Liver (tissue), 9 donors: ENCODE results near the gene RNU5D-1. TPM values are rescaled to one million over a fixed set of nuclear protein-coding genes. Genes with fewer than 3 reads are reported as not detected.

ENCODE experiments used
- DNase-seq: peaks from one replicate; pipeline ENCODE4 v3.0.0-alpha.2; 2017; ENCODE audit warnings: low spot score
- H3K27ac ChIP-seq, 2 donors: one replicate each; pipeline ENCODE4 v1.7.0; 2013; ENCODE audit warnings: inconsistent platforms in 2 of 2, low read length in 2 of 2, control low read depth in 1 of 2, low read depth in 1 of 2, mild to moderate bottlenecking in 1 of 2
- H3K27me3 ChIP-seq, 4 donors: one replicate each; pipeline versions ENCODE4 v1.6.1 to v1.7.0; 2013; ENCODE audit warnings: low read length in 3 of 4, inconsistent platforms in 1 of 4, mild to moderate bottlenecking in 1 of 4, moderate library complexity in 1 of 4; ENCODE audit not compliant: control insufficient read depth in 4 of 4, insufficient read depth in 4 of 4
- H3K36me3 ChIP-seq, 4 donors: one replicate each; pipeline versions ENCODE4 v1.6.1 to v1.7.0; 2013; ENCODE audit warnings: low read length in 3 of 4, mild to moderate bottlenecking in 3 of 4, low read depth in 1 of 4, moderate library complexity in 1 of 4; ENCODE audit not compliant: control insufficient read depth in 4 of 4, insufficient read depth in 3 of 4
- H3K4me1 ChIP-seq, 4 donors: one replicate each; pipeline versions ENCODE4 v1.6.1 to v1.7.0; 2013; ENCODE audit warnings: low read length in 3 of 4, mild to moderate bottlenecking in 3 of 4, moderate library complexity in 1 of 4; ENCODE audit not compliant: control insufficient read depth in 4 of 4, insufficient read depth in 4 of 4
- H3K4me3 ChIP-seq, 3 donors: one replicate each; pipeline versions ENCODE4 v1.6.1 to v1.7.0; 2013; ENCODE audit warnings: low read length in 3 of 3, control low read depth in 1 of 3, low read depth in 1 of 3, mild to moderate bottlenecking in 1 of 3
- H3K9ac ChIP-seq, 2 donors: one replicate each; pipeline ENCODE4 v1.7.0; 2013; ENCODE audit warnings: low read length in 2 of 2, mild to moderate bottlenecking in 2 of 2, moderate library complexity in 2 of 2, control low read depth in 1 of 2, low read depth in 1 of 2
- H3K9me3 ChIP-seq, 4 donors: one replicate each; pipeline versions ENCODE4 v1.6.1 to v1.7.0; 2013; ENCODE audit warnings: low read length in 3 of 4; ENCODE audit not compliant: control insufficient read depth in 4 of 4
- EGR1 ChIP-seq, 2 donors: IDR thresholded peaks; 2 replicates each; pipeline ENCODE4 v1.6.1; 2016 to 2018; ENCODE audit warnings: antibody characterized with exemption in 2 of 2, low read depth in 2 of 2
- FOXA1 ChIP-seq: IDR thresholded peaks from 2 replicates; pipeline ENCODE4 v1.6.1; 2016; ENCODE audit warnings: antibody characterized with exemption
- FOXA2 ChIP-seq: IDR thresholded peaks from 2 replicates; pipeline ENCODE4 v1.6.1; 2016; ENCODE audit warnings: antibody characterized with exemption
- GABPA ChIP-seq, 2 donors: IDR thresholded peaks in 1 of 2; conservative IDR thresholded peaks in 1 of 2; 2 replicates each; pipeline ENCODE4 v1.6.1; 2016; ENCODE audit warnings: antibody characterized with exemption in 2 of 2, mild to moderate bottlenecking in 1 of 2, moderate library complexity in 1 of 2
- HNF4A ChIP-seq, 2 donors: conservative IDR thresholded peaks; 2 replicates each; pipeline ENCODE4 v1.6.1; 2016; ENCODE audit warnings: antibody characterized with exemption in 2 of 2, mild to moderate bottlenecking in 2 of 2
- JUND ChIP-seq, 2 donors: IDR thresholded peaks; 2 replicates each; pipeline ENCODE4 v1.6.1; 2016; ENCODE audit warnings: antibody characterized with exemption in 2 of 2
- NR2F2 ChIP-seq: IDR thresholded peaks from 2 replicates; pipeline ENCODE4 v1.6.1; 2016; ENCODE audit warnings: antibody characterized with exemption
- RAD21 ChIP-seq, 2 donors: IDR thresholded peaks; 2 replicates each; pipeline ENCODE4 v1.6.1; 2016; ENCODE audit warnings: antibody characterized with exemption in 2 of 2, mild to moderate bottlenecking in 2 of 2
- RXRA ChIP-seq, 2 donors: IDR thresholded peaks; 2 replicates each; pipeline ENCODE4 v1.6.1; 2017 to 2018; ENCODE audit warnings: antibody characterized with exemption in 2 of 2, mild to moderate bottlenecking in 1 of 2
- SP1 ChIP-seq: IDR thresholded peaks from 2 replicates; pipeline ENCODE4 v1.6.1; 2018; ENCODE audit warnings: antibody characterized with exemption, mild to moderate bottlenecking
- TAF1 ChIP-seq: conservative IDR thresholded peaks from 2 replicates; pipeline ENCODE4 v1.6.1; 2016; ENCODE audit warnings: antibody characterized with exemption, mild to moderate bottlenecking
- YY1 ChIP-seq: IDR thresholded peaks from 2 replicates; pipeline ENCODE4 v1.6.1; 2016; ENCODE audit warnings: antibody characterized with exemption, mild to moderate bottlenecking
- WGBS: extraction: QIAGEN DNeasy Blood & Tissue Kit; methylation state at CpG from one replicate; pipeline ENCODE4 v1.1.7; 2013; 5-methylcytosine and 5-hydroxymethylcytosine counted together
- polyA plus RNA-seq, 2 donors: library from polyadenylated mRNA; stranded (reverse) in 1 of 2; unstranded in 1 of 2; fragments of 200-250 nt in 1 of 2; fragments of >200 nt in 1 of 2; fragmentation: Nextera tagmentation in 1 of 2; extraction: Ambion mirVana in 1 of 2; gene quantifications; one replicate each; pipeline versions ENCODE4 v1.2.1 to v1.2.3, GENCODE V29; 2013 to 2015
- total RNA-seq, 2 donors: library from RNA; depleted of rRNA; stranded (reverse); fragments of >200 nt; gene quantifications; one replicate each; pipeline ENCODE4 v1.2.3, GENCODE V29; 2014
- TF ChIP-seq, protein P1 (sequence below): fragments of 150-350 bp; IDR thresholded peaks from 2 replicates; pipeline ENCODE4 v1.5.1; 2017; ENCODE audit warnings: improper control_type of control experiment, low read depth, low read length; ENCODE audit not compliant: missing input control
- TF ChIP-seq, protein P2 (sequence below): IDR thresholded peaks from 2 replicates; pipeline ENCODE4 v1.6.1; 2016; ENCODE audit warnings: antibody characterized with exemption, mild to moderate bottlenecking
- TF ChIP-seq, protein P3 (sequence below): IDR thresholded peaks from 2 replicates; pipeline ENCODE4 v1.6.1; 2016; ENCODE audit warnings: antibody characterized with exemption
- TF ChIP-seq, protein P4 (sequence below): IDR thresholded peaks from 2 replicates; pipeline ENCODE4 v1.6.1; 2016; ENCODE audit warnings: antibody characterized with exemption
- TF ChIP-seq, protein P5 (sequence below): IDR thresholded peaks from 2 replicates; pipeline ENCODE4 v1.6.1; 2016; ENCODE audit warnings: antibody characterized with exemption
- donor health status: healthy.
- donor health status: healthy.
- donor health status: healthy.
- donor health status: healthy.
- donor health status: healthy.

Gene RNU5D-1
- total and polyA plus RNA-seq, 4 donors: not detected

DNA sequence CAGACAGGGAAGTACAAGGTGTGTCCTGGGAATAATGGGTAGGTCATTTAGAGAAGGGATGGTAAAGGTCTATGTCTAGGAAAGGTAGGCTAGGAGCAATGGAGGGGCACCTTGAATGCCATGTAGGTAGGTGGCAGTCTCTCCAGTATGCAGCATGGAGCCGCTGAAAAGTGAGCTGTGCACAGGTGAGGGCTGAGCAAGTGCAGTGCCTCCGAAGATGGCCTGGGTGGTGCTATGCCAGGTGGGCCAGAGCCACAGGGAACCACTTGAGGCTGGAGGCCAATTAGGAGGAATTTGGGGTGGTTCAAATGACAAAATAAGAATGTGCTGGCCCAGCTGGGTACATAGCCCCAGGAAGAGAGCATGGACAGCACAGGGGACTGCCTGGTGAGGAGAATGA is 25.0 kb downstream of the RNU5D-1 start:
- no peak for DNase-seq
- H3K27me3 ChIP-seq: no peaks in the 10 kb centered on the region
- TF ChIP-seq GABPA (IDR thresholded peaks at IDR 0.05 in 1 of 2, conservative IDR thresholded peaks at IDR 0.05 in 1 of 2): no peak
- TF ChIP-seq, protein P1, sequence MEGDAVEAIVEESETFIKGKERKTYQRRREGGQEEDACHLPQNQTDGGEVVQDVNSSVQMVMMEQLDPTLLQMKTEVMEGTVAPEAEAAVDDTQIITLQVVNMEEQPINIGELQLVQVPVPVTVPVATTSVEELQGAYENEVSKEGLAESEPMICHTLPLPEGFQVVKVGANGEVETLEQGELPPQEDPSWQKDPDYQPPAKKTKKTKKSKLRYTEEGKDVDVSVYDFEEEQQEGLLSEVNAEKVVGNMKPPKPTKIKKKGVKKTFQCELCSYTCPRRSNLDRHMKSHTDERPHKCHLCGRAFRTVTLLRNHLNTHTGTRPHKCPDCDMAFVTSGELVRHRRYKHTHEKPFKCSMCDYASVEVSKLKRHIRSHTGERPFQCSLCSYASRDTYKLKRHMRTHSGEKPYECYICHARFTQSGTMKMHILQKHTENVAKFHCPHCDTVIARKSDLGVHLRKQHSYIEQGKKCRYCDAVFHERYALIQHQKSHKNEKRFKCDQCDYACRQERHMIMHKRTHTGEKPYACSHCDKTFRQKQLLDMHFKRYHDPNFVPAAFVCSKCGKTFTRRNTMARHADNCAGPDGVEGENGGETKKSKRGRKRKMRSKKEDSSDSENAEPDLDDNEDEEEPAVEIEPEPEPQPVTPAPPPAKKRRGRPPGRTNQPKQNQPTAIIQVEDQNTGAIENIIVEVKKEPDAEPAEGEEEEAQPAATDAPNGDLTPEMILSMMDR: no peak
- TF ChIP-seq, protein P2, sequence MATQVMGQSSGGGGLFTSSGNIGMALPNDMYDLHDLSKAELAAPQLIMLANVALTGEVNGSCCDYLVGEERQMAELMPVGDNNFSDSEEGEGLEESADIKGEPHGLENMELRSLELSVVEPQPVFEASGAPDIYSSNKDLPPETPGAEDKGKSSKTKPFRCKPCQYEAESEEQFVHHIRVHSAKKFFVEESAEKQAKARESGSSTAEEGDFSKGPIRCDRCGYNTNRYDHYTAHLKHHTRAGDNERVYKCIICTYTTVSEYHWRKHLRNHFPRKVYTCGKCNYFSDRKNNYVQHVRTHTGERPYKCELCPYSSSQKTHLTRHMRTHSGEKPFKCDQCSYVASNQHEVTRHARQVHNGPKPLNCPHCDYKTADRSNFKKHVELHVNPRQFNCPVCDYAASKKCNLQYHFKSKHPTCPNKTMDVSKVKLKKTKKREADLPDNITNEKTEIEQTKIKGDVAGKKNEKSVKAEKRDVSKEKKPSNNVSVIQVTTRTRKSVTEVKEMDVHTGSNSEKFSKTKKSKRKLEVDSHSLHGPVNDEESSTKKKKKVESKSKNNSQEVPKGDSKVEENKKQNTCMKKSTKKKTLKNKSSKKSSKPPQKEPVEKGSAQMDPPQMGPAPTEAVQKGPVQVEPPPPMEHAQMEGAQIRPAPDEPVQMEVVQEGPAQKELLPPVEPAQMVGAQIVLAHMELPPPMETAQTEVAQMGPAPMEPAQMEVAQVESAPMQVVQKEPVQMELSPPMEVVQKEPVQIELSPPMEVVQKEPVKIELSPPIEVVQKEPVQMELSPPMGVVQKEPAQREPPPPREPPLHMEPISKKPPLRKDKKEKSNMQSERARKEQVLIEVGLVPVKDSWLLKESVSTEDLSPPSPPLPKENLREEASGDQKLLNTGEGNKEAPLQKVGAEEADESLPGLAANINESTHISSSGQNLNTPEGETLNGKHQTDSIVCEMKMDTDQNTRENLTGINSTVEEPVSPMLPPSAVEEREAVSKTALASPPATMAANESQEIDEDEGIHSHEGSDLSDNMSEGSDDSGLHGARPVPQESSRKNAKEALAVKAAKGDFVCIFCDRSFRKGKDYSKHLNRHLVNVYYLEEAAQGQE: no peak
- TF ChIP-seq EGR1 (IDR thresholded peaks at IDR 0.05; ENCODE audit: low read depth in 2 of 2): no peak
- TF ChIP-seq YY1: no peak
- no peak for TF ChIP-seq HNF4A (conservative IDR thresholded peaks at IDR 0.05)
- TF ChIP-seq, protein P3, sequence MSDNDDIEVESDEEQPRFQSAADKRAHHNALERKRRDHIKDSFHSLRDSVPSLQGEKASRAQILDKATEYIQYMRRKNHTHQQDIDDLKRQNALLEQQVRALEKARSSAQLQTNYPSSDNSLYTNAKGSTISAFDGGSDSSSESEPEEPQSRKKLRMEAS: no peak
- TF ChIP-seq SP1: no peak
- TF ChIP-seq, protein P4, sequence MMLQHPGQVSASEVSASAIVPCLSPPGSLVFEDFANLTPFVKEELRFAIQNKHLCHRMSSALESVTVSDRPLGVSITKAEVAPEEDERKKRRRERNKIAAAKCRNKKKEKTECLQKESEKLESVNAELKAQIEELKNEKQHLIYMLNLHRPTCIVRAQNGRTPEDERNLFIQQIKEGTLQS: no peak
- TF ChIP-seq JUND (IDR thresholded peaks at IDR 0.05): no peak
- TF ChIP-seq RXRA (IDR thresholded peaks at IDR 0.05): no peak
- TF ChIP-seq TAF1: no peak
- TF ChIP-seq FOXA1: no peak
- TF ChIP-seq NR2F2: no peak
- TF ChIP-seq, protein P5, sequence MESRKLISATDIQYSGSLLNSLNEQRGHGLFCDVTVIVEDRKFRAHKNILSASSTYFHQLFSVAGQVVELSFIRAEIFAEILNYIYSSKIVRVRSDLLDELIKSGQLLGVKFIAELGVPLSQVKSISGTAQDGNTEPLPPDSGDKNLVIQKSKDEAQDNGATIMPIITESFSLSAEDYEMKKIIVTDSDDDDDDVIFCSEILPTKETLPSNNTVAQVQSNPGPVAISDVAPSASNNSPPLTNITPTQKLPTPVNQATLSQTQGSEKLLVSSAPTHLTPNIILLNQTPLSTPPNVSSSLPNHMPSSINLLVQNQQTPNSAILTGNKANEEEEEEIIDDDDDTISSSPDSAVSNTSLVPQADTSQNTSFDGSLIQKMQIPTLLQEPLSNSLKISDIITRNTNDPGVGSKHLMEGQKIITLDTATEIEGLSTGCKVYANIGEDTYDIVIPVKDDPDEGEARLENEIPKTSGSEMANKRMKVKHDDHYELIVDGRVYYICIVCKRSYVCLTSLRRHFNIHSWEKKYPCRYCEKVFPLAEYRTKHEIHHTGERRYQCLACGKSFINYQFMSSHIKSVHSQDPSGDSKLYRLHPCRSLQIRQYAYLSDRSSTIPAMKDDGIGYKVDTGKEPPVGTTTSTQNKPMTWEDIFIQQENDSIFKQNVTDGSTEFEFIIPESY: no peak
- no peak for TF ChIP-seq RAD21 (IDR thresholded peaks at IDR 0.05)
- no peak for TF ChIP-seq FOXA2
- no peak overlapping the region for H3K9ac ChIP-seq
- H3K9me3 ChIP-seq: peaks cover 0 to 2% (median 0%) of the 10 kb centered on the region in 4 donors
- WGBS: 96% methylated on average over 2 of the region's 2 CpGs
- H3K27ac ChIP-seq: no peak overlapping the region
- no peaks in the 10 kb centered on the region for H3K36me3 ChIP-seq
- H3K4me3 ChIP-seq: no peak overlapping the region
- peaks cover 0 to 8% (median 3%) of the 10 kb centered on the region in 4 donors for H3K4me1 ChIP-seq
